Ishikawa (cell line): Measurements from ENCODE around the gene HSDL1.

Source experiments
- CEBPB ChIP-seq: IDR thresholded peaks from 2 replicates; pipeline ENCODE4 v1.6.1; 2012
- CREB1 ChIP-seq: IDR thresholded peaks from 2 replicates; pipeline ENCODE4 v1.6.1; 2012; ENCODE audit warnings: low read depth
- EGR1 ChIP-seq: IDR thresholded peaks from 2 replicates; pipeline ENCODE4 v1.6.1; 2012
- EP300 ChIP-seq: IDR thresholded peaks from 2 replicates; pipeline ENCODE4 v1.6.1; 2012; ENCODE audit warnings: borderline replicate concordance
- MAX ChIP-seq: IDR thresholded peaks from 2 replicates; pipeline ENCODE4 v1.6.1; 2012
- RAD21 ChIP-seq: IDR thresholded peaks from 2 replicates; pipeline ENCODE4 v1.6.1; 2012; ENCODE audit warnings: low read depth
- TEAD4 ChIP-seq: IDR thresholded peaks from 2 replicates; pipeline ENCODE4 v1.6.1; 2012
- USF1 ChIP-seq: IDR thresholded peaks from 2 replicates; pipeline ENCODE4 v1.6.1; 2012
- YY1 ChIP-seq: IDR thresholded peaks from 2 replicates; pipeline ENCODE4 v1.6.1; 2012; ENCODE audit warnings: low read depth
- ZBTB7A ChIP-seq: IDR thresholded peaks from 2 replicates; pipeline ENCODE4 v1.6.1; 2012; ENCODE audit warnings: low read depth
- TF ChIP-seq, protein P1 (sequence below): IDR thresholded peaks from 2 replicates; pipeline ENCODE4 v1.6.1; 2012; ENCODE audit warnings: low read depth, mild to moderate bottlenecking

DNA sequence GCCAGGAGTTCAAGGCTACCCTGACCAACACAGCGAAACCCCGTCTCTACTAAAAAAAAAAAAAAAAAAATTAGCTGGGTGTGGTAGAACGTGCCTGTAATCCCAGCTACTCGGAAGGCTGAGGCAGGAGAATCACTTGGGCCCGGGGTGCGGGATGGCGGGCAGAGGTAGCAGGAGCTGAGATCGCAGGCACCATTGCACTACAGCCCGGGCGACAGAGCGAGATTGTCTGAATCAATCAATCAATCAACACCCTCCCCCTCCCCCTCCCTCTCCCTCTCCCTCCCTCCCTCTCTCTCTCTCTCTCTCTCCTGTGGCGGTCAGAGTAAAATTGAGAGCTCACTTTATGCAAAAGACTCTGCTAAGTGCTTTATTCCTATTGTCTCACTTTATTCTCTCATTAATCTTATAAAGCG lies 1.2 kb downstream of the HSDL1 start:
- TF ChIP-seq, protein P1, sequence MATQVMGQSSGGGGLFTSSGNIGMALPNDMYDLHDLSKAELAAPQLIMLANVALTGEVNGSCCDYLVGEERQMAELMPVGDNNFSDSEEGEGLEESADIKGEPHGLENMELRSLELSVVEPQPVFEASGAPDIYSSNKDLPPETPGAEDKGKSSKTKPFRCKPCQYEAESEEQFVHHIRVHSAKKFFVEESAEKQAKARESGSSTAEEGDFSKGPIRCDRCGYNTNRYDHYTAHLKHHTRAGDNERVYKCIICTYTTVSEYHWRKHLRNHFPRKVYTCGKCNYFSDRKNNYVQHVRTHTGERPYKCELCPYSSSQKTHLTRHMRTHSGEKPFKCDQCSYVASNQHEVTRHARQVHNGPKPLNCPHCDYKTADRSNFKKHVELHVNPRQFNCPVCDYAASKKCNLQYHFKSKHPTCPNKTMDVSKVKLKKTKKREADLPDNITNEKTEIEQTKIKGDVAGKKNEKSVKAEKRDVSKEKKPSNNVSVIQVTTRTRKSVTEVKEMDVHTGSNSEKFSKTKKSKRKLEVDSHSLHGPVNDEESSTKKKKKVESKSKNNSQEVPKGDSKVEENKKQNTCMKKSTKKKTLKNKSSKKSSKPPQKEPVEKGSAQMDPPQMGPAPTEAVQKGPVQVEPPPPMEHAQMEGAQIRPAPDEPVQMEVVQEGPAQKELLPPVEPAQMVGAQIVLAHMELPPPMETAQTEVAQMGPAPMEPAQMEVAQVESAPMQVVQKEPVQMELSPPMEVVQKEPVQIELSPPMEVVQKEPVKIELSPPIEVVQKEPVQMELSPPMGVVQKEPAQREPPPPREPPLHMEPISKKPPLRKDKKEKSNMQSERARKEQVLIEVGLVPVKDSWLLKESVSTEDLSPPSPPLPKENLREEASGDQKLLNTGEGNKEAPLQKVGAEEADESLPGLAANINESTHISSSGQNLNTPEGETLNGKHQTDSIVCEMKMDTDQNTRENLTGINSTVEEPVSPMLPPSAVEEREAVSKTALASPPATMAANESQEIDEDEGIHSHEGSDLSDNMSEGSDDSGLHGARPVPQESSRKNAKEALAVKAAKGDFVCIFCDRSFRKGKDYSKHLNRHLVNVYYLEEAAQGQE, result no peak
- TF ChIP-seq EGR1 (no peak), EP300 (no peak), RAD21 (no peak), CEBPB (no peak), TEAD4 (no peak), ZBTB7A (no peak), CREB1 (no peak), USF1 (no peak), MAX (no peak), YY1 (no peak)
